HEK293T (cell line): ENCODE data around the gene IRF6.

Experiments used
- CTCF ChIA-PET: fragments of 350-600 bp; formaldehyde crosslinking; extraction: SDS; loops from one replicate; lab custom pipeline; 2021; ENCODE audit warnings: antibody characterized with exemption, inconsistent platforms; lab: Yijun Ruan, JAX
- POLR2A ChIA-PET: fragments of 350-600 bp; formaldehyde crosslinking; extraction: SDS; loops from one replicate; lab custom pipeline; 2020; ENCODE audit warnings: antibody characterized with exemption, inconsistent platforms; lab: Yijun Ruan, JAX
- DNase-seq: peaks from one replicate; pipeline ENCODE4 v3.0.0; 2012; ENCODE audit warnings: mixed read lengths; ENCODE audit errors: extremely low spot score
- ARNT ChIP-seq: fragments of 450-650 bp; IDR thresholded peaks from 2 replicates; pipeline ENCODE4 v1.6.1; 2017; ENCODE audit warnings: mild to moderate bottlenecking
- BHLHE40 ChIP-seq: fragments of 450-650 bp; IDR thresholded peaks from 2 replicates; pipeline ENCODE4 v1.6.1; 2016; ENCODE audit warnings: mild to moderate bottlenecking, moderate library complexity, borderline replicate concordance
- CTBP1 ChIP-seq: fragments of 450-650 bp; IDR thresholded peaks from 2 replicates; pipeline ENCODE4 v1.6.1; 2016; ENCODE audit warnings: borderline replicate concordance
- ELF4 ChIP-seq: fragments of 450-650 bp; IDR thresholded peaks from 2 replicates; pipeline ENCODE4 v1.6.1; 2017; ENCODE audit warnings: antibody characterized with exemption
- FOXA1 ChIP-seq: fragments of 450-650 bp; IDR thresholded peaks from 2 replicates; pipeline ENCODE4 v1.6.1; 2016; ENCODE audit warnings: mild to moderate bottlenecking
- FOXK2 ChIP-seq: fragments of 450-650 bp; IDR thresholded peaks from 2 replicates; pipeline ENCODE4 v1.6.1; 2016; ENCODE audit warnings: mild to moderate bottlenecking
- FOXM1 ChIP-seq: fragments of 450-650 bp; IDR thresholded peaks from 2 replicates; pipeline ENCODE4 v1.6.1; 2017; ENCODE audit warnings: mild to moderate bottlenecking, borderline replicate concordance
- HDGF ChIP-seq: fragments of 450-650 bp; IDR thresholded peaks from 2 replicates; pipeline ENCODE4 v1.6.1; 2017; ENCODE audit warnings: antibody characterized with exemption, borderline replicate concordance
- L3MBTL2 ChIP-seq: fragments of 450-650 bp; conservative IDR thresholded peaks from 2 replicates; pipeline ENCODE4 v1.6.1; 2016; ENCODE audit warnings: mild to moderate bottlenecking
- LEF1 ChIP-seq: fragments of 450-650 bp; IDR thresholded peaks from 2 replicates; pipeline ENCODE4 v1.6.1; 2017; ENCODE audit warnings: mild to moderate bottlenecking, borderline replicate concordance
- NFRKB ChIP-seq: fragments of 450-650 bp; IDR thresholded peaks from 2 replicates; pipeline ENCODE4 v1.6.1; 2016; ENCODE audit warnings: mild to moderate bottlenecking, moderate library complexity
- PKNOX1 ChIP-seq: fragments of 450-650 bp; IDR thresholded peaks from 2 replicates; pipeline ENCODE4 v1.6.1; 2016
- SP1 ChIP-seq: fragments of 450-650 bp; IDR thresholded peaks from 2 replicates; pipeline ENCODE4 v1.6.1; 2017
- SUZ12 ChIP-seq: fragments of 450-650 bp; IDR thresholded peaks from 2 replicates; pipeline ENCODE4 v1.6.1; 2016; ENCODE audit warnings: mild to moderate bottlenecking
- TARDBP ChIP-seq: fragments of 450-650 bp; IDR thresholded peaks from 2 replicates; pipeline ENCODE4 v1.6.1; 2016
- ZNF384 ChIP-seq: fragments of 450-650 bp; IDR thresholded peaks from 2 replicates; pipeline ENCODE4 v1.6.1; 2016

IRF6 gene

GRCh38 chr1:209768354-209768774 lies 37.6 kb downstream of the IRF6 start:
- no peak for DNase-seq
- ChIA-PET POLR2A (no interaction called here), CTCF (no interaction called here)
- TF ChIP-seq ARNT (no peak), BHLHE40 (no peak), CTBP1 (no peak), L3MBTL2 (no peak), SP1 (no peak), ELF4 (no peak), FOXA1 (no peak), NFRKB (no peak), ZNF384 (no peak)

- no peak for DNase-seq
- POLR2A ChIA-PET = interaction anchor here (2.5 kb wide), 1 partner anchor 17 kb away, joined by 7 read pairs; the partner anchor contains the start of gene C1orf74
- TF ChIP-seq L3MBTL2 (no peak), HDGF (no peak), NFRKB (no peak), ZNF384 (no peak), FOXM1 (no peak), SP1 (no peak), SUZ12 (no peak), LEF1 (no peak), ARNT (no peak), CTBP1 (no peak), PKNOX1 (no peak), ELF4 (no peak), TARDBP (no peak), BHLHE40 (no peak), FOXK2 (no peak)
- CTCF ChIA-PET = no interaction called here
Measured at GRCh38 chr1:209767706-209768105, 38.2 kb downstream of the IRF6 start.

GRCh38 chr1:209767096-209767495 lies 38.8 kb downstream of the IRF6 start:
- DNase-seq = no peak
- ChIA-PET POLR2A (interaction anchor here (2.5 kb wide), 1 partner anchor 17 kb away, joined by 7 read pairs; the partner anchor contains the start of gene C1orf74), CTCF (no interaction called here)
- TF ChIP-seq PKNOX1 (no peak), FOXA1 (no peak), FOXK2 (no peak), LEF1 (no peak), ZNF384 (no peak), ARNT (no peak), SUZ12 (no peak), BHLHE40 (no peak), FOXM1 (no peak), L3MBTL2 (no peak), CTBP1 (no peak), HDGF (no peak)

GRCh38 chr1:209766051-209766450 lies 39.9 kb downstream of the IRF6 start:
- CTCF ChIA-PET = no interaction called here
- TF ChIP-seq SUZ12 = no peak
- no peak for TF ChIP-seq ELF4
- TF ChIP-seq TARDBP = no peak
- no peak for TF ChIP-seq FOXK2
- no peak for TF ChIP-seq PKNOX1
- no peak for TF ChIP-seq SP1
- TF ChIP-seq L3MBTL2 = no peak
- TF ChIP-seq LEF1 = no peak
- TF ChIP-seq CTBP1 = no peak
- TF ChIP-seq FOXA1 = no peak
- TF ChIP-seq NFRKB = no peak
- no peak for TF ChIP-seq ZNF384
- no peak for TF ChIP-seq FOXM1
- no peak for TF ChIP-seq BHLHE40
- no peak for TF ChIP-seq ARNT
- TF ChIP-seq HDGF = no peak
- DNase-seq = no peak
- POLR2A ChIA-PET = interaction anchor here (2.5 kb wide), 1 partner anchor 18 kb away, joined by 7 read pairs; the partner anchor contains the start of gene C1orf74

GRCh38 chr1:209761011-209761635 lies 44.8 kb downstream of the IRF6 start:
- POLR2A ChIA-PET = no interaction called here
- no peak for DNase-seq
- TF ChIP-seq TARDBP (no peak), L3MBTL2 (no peak), SP1 (no peak), FOXM1 (no peak), NFRKB (no peak), BHLHE40 (no peak), FOXA1 (no peak), HDGF (no peak), ZNF384 (no peak)
- CTCF ChIA-PET = interaction anchor here (0.6 to 2.4 kb wide), 2 partner anchors 13 to 60 kb away, joined by 4 to 7 read pairs; no protein-coding TSS in a partner anchor

- POLR2A ChIA-PET = no interaction called here
- CTCF ChIA-PET = interaction anchor here (2.4 kb wide), 1 partner anchor 12 kb away, joined by 7 read pairs; no protein-coding TSS in a partner anchor
- TF ChIP-seq FOXM1 (no peak), LEF1 (no peak), ZNF384 (no peak), TARDBP (no peak), PKNOX1 (no peak), ARNT (no peak), ELF4 (no peak), BHLHE40 (no peak), FOXA1 (no peak), SUZ12 (no peak), L3MBTL2 (no peak), SP1 (no peak), NFRKB (no peak), FOXK2 (no peak), HDGF (no peak)
- no peak for DNase-seq
Measured at GRCh38 chr1:209759829-209760359, 46.0 kb downstream of the IRF6 start.
